Astrocyte (in vitro differentiated cells and primary cell): ENCODE results near the gene SEC22C.
"Not testable (repeated sequence)": the region's sequence is repeated elsewhere in the genome, so short reads cannot be mapped to it uniquely, and the experiment has no call there.

Experiments
- EZH2 ChIP-seq: IDR thresholded peaks from 2 replicates; pipeline ENCODE4 v1.6.1; 2012; ENCODE audit warnings: mild to moderate bottlenecking, low read length, inconsistent platforms; ENCODE audit not compliant: insufficient read depth
- TF ChIP-seq, protein P1 (sequence below): IDR thresholded peaks from 2 replicates; pipeline ENCODE4 v1.5.1; 2011; ENCODE audit warnings: low read depth, mild to moderate bottlenecking, inconsistent platforms, low read length, moderate library complexity; ENCODE audit not compliant: insufficient read depth

DNA sequence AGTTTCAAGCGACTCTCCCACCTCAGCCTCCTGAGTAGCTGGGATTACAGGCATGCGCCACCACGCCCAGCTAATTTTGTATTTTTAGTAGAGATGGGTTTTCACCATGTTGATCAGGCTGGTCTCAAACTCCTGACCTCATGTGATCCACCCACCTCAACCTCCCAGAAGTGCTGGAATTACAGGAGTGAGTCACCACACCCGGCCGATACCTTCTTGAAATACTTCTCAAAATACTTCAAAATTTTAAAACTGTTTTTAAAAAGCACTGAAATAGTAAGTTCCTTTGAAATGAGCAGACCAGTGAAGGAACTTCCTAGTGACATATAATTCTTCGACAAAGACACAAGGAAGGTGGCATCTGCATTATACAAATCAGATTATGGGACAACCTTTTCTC lies 24.9 kb downstream of the SEC22C start:
- TF ChIP-seq, protein P1, sequence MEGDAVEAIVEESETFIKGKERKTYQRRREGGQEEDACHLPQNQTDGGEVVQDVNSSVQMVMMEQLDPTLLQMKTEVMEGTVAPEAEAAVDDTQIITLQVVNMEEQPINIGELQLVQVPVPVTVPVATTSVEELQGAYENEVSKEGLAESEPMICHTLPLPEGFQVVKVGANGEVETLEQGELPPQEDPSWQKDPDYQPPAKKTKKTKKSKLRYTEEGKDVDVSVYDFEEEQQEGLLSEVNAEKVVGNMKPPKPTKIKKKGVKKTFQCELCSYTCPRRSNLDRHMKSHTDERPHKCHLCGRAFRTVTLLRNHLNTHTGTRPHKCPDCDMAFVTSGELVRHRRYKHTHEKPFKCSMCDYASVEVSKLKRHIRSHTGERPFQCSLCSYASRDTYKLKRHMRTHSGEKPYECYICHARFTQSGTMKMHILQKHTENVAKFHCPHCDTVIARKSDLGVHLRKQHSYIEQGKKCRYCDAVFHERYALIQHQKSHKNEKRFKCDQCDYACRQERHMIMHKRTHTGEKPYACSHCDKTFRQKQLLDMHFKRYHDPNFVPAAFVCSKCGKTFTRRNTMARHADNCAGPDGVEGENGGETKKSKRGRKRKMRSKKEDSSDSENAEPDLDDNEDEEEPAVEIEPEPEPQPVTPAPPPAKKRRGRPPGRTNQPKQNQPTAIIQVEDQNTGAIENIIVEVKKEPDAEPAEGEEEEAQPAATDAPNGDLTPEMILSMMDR = not testable (repeated sequence)
- TF ChIP-seq EZH2 = not testable (repeated sequence)
